Osteoblast (primary cell): ENCODE data around the gene IFNL4. TPM values are rescaled to one million over a fixed set of nuclear protein-coding genes. Genes with fewer than 3 reads are reported as not detected.
A peak's percentile ranks its signal among the peaks of the same experiment; 100 is the strongest.

Experiments
- DNase-seq: peaks from one replicate; pipeline ENCODE4 v3.0.0; 2011; ENCODE audit warnings: low spot score, mixed read lengths; ENCODE audit not compliant: insufficient read length; ENCODE audit errors: missing footprints
- H2AFZ ChIP-seq: 2 replicates; pipeline ENCODE4 v1.6.0; 2011; ENCODE audit warnings: mild to moderate bottlenecking, low read length
- H3K27ac ChIP-seq: 2 replicates; pipeline ENCODE4 v1.5.1; 2011; ENCODE audit warnings: mild to moderate bottlenecking, low read depth, low read length, moderate library complexity
- H3K27me3 ChIP-seq: 2 replicates; pipeline ENCODE4 v1.6.0; 2012; ENCODE audit warnings: mild to moderate bottlenecking, control low read depth, inconsistent platforms, low read length, moderate library complexity; ENCODE audit not compliant: insufficient read depth
- H3K36me3 ChIP-seq: 2 replicates; pipeline ENCODE4 v1.5.1; 2011; ENCODE audit warnings: mild to moderate bottlenecking, low read length, control low read depth, moderate library complexity; ENCODE audit not compliant: insufficient read depth
- H3K4me1 ChIP-seq: 2 replicates; pipeline ENCODE4 v1.5.1; 2011; ENCODE audit warnings: mild to moderate bottlenecking, low read length, control low read depth, moderate library complexity; ENCODE audit not compliant: insufficient read depth
- H3K4me2 ChIP-seq: 2 replicates; pipeline ENCODE4 v1.6.0; 2011; ENCODE audit warnings: mild to moderate bottlenecking, low read length; ENCODE audit not compliant: insufficient read depth
- H3K4me3 ChIP-seq: fragments of 200-600 bp; sonication (generic); 3 replicates; pipeline ENCODE4 v1.5.1; 2012; ENCODE audit warnings: mild to moderate bottlenecking, low read length, inconsistent platforms; ENCODE audit not compliant: insufficient read depth
- H3K79me2 ChIP-seq: 2 replicates; pipeline ENCODE4 v1.6.0; 2012; ENCODE audit warnings: mild to moderate bottlenecking, low read length, control low read depth, inconsistent platforms; ENCODE audit not compliant: insufficient read depth
- H3K9me3 ChIP-seq: 2 replicates; pipeline ENCODE4 v1.5.1; 2011; ENCODE audit warnings: low read depth, low read length, control low read depth
- H4K20me1 ChIP-seq: 2 replicates; pipeline ENCODE4 v1.6.0; 2012; ENCODE audit warnings: mild to moderate bottlenecking, low read length, control low read depth; ENCODE audit not compliant: insufficient read depth
- total RNA-seq: library from RNA; depleted of rRNA; stranded (reverse); fragments of >200 nt; gene quantifications from 2 replicates; pipeline ENCODE4 v1.2.3, GENCODE V29; 2012
- TF ChIP-seq, protein P1 (sequence below): IDR thresholded peaks from 2 replicates; pipeline ENCODE4 v1.5.1; 2011; ENCODE audit warnings: mild to moderate bottlenecking, low read depth, low read length, moderate library complexity; ENCODE audit errors: extremely low read depth

Gene IFNL4
- total RNA-seq, 1 donor, result not detected

DNA sequence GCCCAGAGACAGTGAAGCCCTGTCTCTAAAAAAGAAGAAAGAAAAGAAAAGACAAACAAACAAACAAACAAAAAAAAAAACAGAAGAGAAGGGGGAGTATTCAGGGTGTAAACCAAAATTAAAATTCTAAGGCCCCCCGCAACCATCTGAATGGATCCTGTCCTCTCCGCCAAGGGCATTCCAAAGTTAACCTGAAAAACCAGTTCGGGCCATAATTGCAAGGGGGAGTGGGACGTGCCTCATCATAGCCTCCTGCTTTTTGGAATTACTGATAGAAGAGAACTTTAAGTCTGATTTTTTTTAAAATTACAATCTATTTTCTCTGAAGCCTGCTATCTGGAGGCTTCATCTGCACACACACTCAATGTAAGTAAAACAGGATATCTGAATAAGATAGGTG lies 13.8 kb upstream of the IFNL4 start:
- Histone ChIP-seq H3K4me3 (no peak overlapping the region), H3K27me3 (peaks cover 50% of the 10 kb centered on the region), H3K27ac (no peak overlapping the region), H3K36me3 (no peaks in the 10 kb centered on the region), H3K9me3 (no peaks in the 10 kb centered on the region), H4K20me1 (no peaks in the 10 kb centered on the region), H3K4me2 (no peak overlapping the region), H3K79me2 (no peaks in the 10 kb centered on the region), H3K4me1 (no peaks in the 10 kb centered on the region), H2AFZ (no peak overlapping the region)
- TF ChIP-seq, protein P1, sequence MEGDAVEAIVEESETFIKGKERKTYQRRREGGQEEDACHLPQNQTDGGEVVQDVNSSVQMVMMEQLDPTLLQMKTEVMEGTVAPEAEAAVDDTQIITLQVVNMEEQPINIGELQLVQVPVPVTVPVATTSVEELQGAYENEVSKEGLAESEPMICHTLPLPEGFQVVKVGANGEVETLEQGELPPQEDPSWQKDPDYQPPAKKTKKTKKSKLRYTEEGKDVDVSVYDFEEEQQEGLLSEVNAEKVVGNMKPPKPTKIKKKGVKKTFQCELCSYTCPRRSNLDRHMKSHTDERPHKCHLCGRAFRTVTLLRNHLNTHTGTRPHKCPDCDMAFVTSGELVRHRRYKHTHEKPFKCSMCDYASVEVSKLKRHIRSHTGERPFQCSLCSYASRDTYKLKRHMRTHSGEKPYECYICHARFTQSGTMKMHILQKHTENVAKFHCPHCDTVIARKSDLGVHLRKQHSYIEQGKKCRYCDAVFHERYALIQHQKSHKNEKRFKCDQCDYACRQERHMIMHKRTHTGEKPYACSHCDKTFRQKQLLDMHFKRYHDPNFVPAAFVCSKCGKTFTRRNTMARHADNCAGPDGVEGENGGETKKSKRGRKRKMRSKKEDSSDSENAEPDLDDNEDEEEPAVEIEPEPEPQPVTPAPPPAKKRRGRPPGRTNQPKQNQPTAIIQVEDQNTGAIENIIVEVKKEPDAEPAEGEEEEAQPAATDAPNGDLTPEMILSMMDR, result no peak
- no peak for DNase-seq

DNA sequence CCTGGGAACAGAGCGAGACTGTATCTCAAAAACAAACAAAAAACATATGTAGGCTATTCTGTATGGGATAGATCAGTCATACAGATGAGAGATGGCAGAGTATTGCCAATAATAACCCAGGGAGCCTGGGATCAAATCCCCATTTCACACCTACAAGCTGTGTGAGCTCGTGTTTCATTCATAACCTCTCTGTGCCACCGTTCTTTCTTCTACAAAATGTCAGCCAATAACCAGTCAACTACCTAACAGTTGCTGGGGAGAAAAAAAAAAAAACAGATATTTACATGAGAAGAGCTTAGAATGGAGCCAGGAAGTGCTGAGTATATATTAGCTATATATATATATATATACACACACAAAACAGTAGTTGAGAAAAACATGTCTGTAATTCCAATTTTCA lies 13.0 kb upstream of the IFNL4 start:
- H3K79me2 ChIP-seq, result no peaks in the 10 kb centered on the region
- H3K4me2 ChIP-seq, result no peak overlapping the region
- H4K20me1 ChIP-seq, result no peaks in the 10 kb centered on the region
- H3K4me3 ChIP-seq, result no peak overlapping the region
- no peaks in the 10 kb centered on the region for H3K9me3 ChIP-seq
- no peak overlapping the region for H3K27ac ChIP-seq
- no peak overlapping the region for H2AFZ ChIP-seq
- DNase-seq, result peak; percentile 43
- H3K27me3 ChIP-seq, result peaks cover 51% of the 10 kb centered on the region
- TF ChIP-seq, protein P1, result no peak
- no peaks in the 10 kb centered on the region for H3K36me3 ChIP-seq
- H3K4me1 ChIP-seq, result no peaks in the 10 kb centered on the region

DNA sequence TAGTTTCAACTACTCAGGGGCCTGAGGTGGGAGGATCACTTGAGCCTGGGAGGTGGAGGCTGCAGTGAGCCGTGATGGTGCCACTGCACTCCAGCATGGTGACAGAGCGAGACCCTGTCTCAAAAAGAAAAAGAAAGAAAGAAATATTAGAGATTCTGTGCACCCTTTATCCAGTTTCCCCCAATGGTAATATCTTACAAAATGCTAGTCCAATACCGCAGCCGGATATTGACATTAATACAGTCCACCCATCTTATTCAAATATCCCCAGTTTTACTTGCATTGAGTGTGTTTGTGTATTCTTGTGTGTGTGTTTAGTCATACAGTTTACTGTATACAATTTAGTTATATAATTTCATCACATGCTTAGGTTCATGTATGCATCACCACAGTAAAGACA lies 8.6 kb upstream of the IFNL4 start:
- Histone ChIP-seq H3K79me2 (no peaks in the 10 kb centered on the region), H3K4me3 (no peak overlapping the region), H2AFZ (no peak overlapping the region), H3K9me3 (no peaks in the 10 kb centered on the region), H3K27ac (no peak overlapping the region), H3K27me3 (peaks cover 29% of the 10 kb centered on the region), H3K36me3 (no peaks in the 10 kb centered on the region), H3K4me1 (no peaks in the 10 kb centered on the region), H3K4me2 (no peak overlapping the region), H4K20me1 (no peaks in the 10 kb centered on the region)
- TF ChIP-seq, protein P1, result no peak
- DNase-seq, result no peak

DNA sequence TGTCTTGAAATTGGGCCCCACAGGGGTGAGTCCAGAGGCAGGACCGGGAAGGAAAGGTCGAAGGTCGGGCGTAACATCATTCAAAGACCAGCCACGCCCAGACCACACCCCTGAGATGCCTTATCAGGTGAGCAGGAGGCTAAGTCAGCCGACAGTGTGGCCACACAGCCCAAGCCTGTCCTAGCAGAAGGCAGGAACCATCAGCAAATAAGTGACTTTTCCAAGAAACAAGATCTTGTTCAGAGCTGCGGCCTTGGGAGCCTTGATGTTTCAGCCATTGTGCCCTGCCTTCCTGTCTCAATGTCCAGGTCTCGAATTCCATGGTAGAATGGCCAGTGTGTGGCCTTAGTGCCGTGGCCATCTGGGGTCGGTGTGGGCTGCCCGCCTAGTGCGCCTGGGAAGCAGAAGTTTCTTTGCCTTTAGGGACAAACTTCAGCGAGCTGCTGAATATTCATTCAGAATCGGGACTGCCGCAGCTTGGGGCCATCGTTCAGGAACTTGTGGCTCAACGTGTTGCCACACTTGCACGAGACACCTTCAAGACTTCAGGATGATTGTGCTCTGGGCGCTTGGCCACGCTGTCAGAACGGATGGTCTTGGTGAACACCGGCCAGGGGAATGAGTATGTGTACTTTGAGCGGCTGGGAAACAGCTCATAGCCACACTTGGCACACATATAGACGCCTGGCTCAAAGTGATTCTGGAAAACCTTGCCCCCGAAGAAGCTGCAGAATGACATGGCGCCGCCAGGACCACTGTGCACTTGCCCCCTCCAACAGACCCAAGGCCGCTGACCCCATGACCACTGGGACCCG lies 6.1 kb upstream of the IFNL4 start:
- no peak overlapping the region for H2AFZ ChIP-seq
- H4K20me1 ChIP-seq, result no peaks in the 10 kb centered on the region
- H3K4me3 ChIP-seq, result no peak overlapping the region
- H3K9me3 ChIP-seq, result no peaks in the 10 kb centered on the region
- H3K36me3 ChIP-seq, result no peaks in the 10 kb centered on the region
- peaks cover 19% of the 10 kb centered on the region for H3K27me3 ChIP-seq
- no peak overlapping the region for H3K4me2 ChIP-seq
- H3K27ac ChIP-seq, result no peak overlapping the region
- H3K4me1 ChIP-seq, result no peaks in the 10 kb centered on the region
- peak; percentile 50 for DNase-seq
- no peaks in the 10 kb centered on the region for H3K79me2 ChIP-seq
- TF ChIP-seq, protein P1, result no peak
